Measurements from ENCODE around the gene AP1G2. TPM values are rescaled to one million over a fixed set of nuclear protein-coding genes. Genes with fewer than 3 reads are reported as not detected.

The AP1G2 gene
- polyA plus RNA-seq, 1 donor (not counting 4 experiments of a cell fraction or from before 2014, with no cell fraction given) = 119 TPM

DNA sequence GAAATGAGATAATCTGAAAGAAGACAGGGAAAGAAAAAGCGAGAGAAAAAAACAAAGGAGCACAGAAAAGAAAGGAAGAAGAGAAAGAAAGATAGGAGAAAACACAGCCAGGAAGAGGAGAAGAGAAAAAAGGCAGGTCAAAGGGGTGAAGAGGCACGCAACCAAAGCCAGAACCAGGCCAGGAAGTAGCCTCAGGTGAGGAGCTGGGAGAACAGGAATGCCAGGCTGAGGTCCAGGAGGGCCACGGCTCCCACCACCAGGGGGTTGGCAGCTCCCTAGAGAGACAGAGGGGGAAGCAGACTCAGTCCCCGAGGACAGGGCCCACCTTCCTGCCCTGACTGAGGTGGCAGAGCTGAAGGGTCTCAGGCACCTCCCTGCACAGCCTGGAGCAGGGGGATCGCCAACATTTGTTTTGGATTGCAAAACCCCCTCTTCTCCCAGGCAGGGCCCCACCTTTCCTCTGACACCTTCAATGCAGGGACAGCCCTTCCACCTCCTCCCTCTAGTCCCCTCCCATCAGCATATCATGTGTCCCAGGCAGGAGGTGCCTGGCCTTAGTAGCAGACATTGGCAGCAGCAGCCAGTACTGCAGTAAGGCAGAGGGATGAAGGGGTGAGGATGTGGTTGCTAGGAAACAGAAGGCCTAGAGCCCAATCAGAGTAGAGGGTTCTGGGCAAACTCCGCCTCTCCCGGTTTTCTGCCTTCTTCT is 2.0 kb upstream of the AP1G2 start:
- peak overlapping the region; percentile 4 for H2AFZ ChIP-seq (ENCODE audit: control insufficient read depth, low read length)
- no peak overlapping the region for H3K4me2 ChIP-seq (ENCODE audit: control insufficient read depth, extremely low read depth, insufficient read depth, low read depth, low read length)
- no peak overlapping the region for H3K4me3 ChIP-seq (ENCODE audit: control insufficient read depth in 2 of 3, extremely low read depth in 1 of 3, insufficient read depth in 2 of 3, low read depth in 1 of 3, low read length in 3 of 3)
- H3K36me3 ChIP-seq (ENCODE audit: control insufficient read depth in 2 of 2, extremely low read depth in 1 of 2, insufficient read depth in 2 of 2, low read length in 2 of 2) = peaks cover 12 to 15% of the 10 kb centered on the region in 2 experiments
- no peak overlapping the region for H3K9ac ChIP-seq (ENCODE audit: control insufficient read depth, extremely low read depth, insufficient read depth, low read length)
- FAIRE-seq = no peak
- no peak overlapping the region for H3K27ac ChIP-seq (ENCODE audit: control insufficient read depth, insufficient read depth, low read length)
- peaks cover 26% of the 10 kb centered on the region for H3K4me1 ChIP-seq (ENCODE audit: control insufficient read depth, extremely low read depth, insufficient read depth, low read length)
- H3K9me1 ChIP-seq (ENCODE audit: control insufficient read depth, extremely low read depth, insufficient read depth, low read length) = no peaks in the 10 kb centered on the region
- H3K9me3 ChIP-seq (ENCODE audit: control insufficient read depth, low read depth, low read length) = no peaks in the 10 kb centered on the region
- TF ChIP-seq EZH2 (IDR thresholded peaks at IDR 0.05; ENCODE audit: low read length) = no peak
- TF ChIP-seq, protein P1, sequence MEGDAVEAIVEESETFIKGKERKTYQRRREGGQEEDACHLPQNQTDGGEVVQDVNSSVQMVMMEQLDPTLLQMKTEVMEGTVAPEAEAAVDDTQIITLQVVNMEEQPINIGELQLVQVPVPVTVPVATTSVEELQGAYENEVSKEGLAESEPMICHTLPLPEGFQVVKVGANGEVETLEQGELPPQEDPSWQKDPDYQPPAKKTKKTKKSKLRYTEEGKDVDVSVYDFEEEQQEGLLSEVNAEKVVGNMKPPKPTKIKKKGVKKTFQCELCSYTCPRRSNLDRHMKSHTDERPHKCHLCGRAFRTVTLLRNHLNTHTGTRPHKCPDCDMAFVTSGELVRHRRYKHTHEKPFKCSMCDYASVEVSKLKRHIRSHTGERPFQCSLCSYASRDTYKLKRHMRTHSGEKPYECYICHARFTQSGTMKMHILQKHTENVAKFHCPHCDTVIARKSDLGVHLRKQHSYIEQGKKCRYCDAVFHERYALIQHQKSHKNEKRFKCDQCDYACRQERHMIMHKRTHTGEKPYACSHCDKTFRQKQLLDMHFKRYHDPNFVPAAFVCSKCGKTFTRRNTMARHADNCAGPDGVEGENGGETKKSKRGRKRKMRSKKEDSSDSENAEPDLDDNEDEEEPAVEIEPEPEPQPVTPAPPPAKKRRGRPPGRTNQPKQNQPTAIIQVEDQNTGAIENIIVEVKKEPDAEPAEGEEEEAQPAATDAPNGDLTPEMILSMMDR (optimal IDR thresholded peaks at IDR 0.05 in 1 of 3, IDR thresholded peaks at IDR 0.05 in 1 of 3, conservative IDR thresholded peaks at IDR 0.05 in 1 of 3; ENCODE audit: extremely low read depth in 1 of 3, insufficient read depth in 2 of 3, low read length in 3 of 3) = no peak
- dilution Hi-C loops (cut with MboI; ENCODE audit: extremely low pct_ligation_motif_present, low sequenced_read_pairs) = no loop called here
- no peaks in the 10 kb centered on the region for H3K27me3 ChIP-seq (ENCODE audit: control insufficient read depth, extremely low read depth, insufficient read depth, low read length)
- no peak for DNase-seq (ENCODE audit: low read depth, low spot score)
- peaks cover 18% of the 10 kb centered on the region for H3K79me2 ChIP-seq (ENCODE audit: control insufficient read depth, insufficient read depth, low read length)
- no peaks in the 10 kb centered on the region for H4K20me1 ChIP-seq (ENCODE audit: control insufficient read depth, extremely low read depth, insufficient read depth, low read length)

DNA sequence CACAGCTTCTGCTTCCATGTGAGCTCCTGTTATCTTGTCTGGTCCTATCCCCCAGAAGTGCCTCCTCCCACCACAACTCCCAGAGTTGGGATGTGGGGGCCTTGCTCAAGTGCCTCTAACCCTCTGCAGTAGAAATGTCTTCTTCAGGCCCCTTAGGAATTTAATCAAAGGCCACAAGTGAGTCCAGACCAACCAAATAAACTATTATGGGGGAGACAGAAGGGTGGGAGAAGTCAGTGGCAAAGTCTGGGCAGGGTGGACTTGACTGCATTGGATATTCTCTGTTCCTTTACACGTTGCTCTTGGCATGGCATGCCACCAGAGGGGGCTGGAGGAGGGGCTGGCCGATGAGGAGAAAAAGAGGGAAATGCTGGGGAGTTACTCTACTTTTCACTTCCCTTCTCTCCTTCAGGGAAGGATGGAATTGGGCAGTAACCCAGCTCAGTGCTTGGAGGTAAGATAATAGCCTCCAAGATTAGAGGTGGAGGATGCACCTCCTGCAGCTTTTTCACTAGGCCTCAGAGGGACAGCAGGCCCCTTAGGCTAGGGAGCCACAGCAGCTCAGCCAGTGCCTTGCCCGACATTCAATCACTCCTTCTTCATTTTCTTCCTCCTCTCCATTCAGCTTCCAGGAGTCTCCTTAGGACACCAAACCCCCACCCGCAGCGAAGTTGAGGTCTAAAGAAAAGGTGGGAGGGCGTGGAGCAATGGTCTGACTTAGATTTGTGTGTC is 1.2 kb upstream of the AP1G2 start:
- Histone ChIP-seq H4K20me1 (ENCODE audit: control insufficient read depth, extremely low read depth, insufficient read depth, low read length) (no peaks in the 10 kb centered on the region), H3K36me3 (ENCODE audit: control insufficient read depth in 2 of 2, extremely low read depth in 1 of 2, insufficient read depth in 2 of 2, low read length in 2 of 2) (peaks cover 18 to 21% of the 10 kb centered on the region in 2 experiments), H3K9me3 (ENCODE audit: control insufficient read depth, low read depth, low read length) (no peaks in the 10 kb centered on the region), H3K4me2 (ENCODE audit: control insufficient read depth, extremely low read depth, insufficient read depth, low read depth, low read length) (no peak overlapping the region), H3K27ac (ENCODE audit: control insufficient read depth, insufficient read depth, low read length) (no peak overlapping the region), H3K9ac (ENCODE audit: control insufficient read depth, extremely low read depth, insufficient read depth, low read length) (no peak overlapping the region), H3K9me1 (ENCODE audit: control insufficient read depth, extremely low read depth, insufficient read depth, low read length) (no peaks in the 10 kb centered on the region), H3K4me3 (ENCODE audit: control insufficient read depth in 2 of 3, extremely low read depth in 1 of 3, insufficient read depth in 2 of 3, low read depth in 1 of 3, low read length in 3 of 3) (no peak overlapping the region), H3K4me1 (ENCODE audit: control insufficient read depth, extremely low read depth, insufficient read depth, low read length) (peaks cover 26% of the 10 kb centered on the region), H2AFZ (ENCODE audit: control insufficient read depth, low read length) (no peak overlapping the region), H3K27me3 (ENCODE audit: control insufficient read depth, extremely low read depth, insufficient read depth, low read length) (no peaks in the 10 kb centered on the region), H3K79me2 (ENCODE audit: control insufficient read depth, insufficient read depth, low read length) (peaks cover 21% of the 10 kb centered on the region)
- FAIRE-seq (no peak), DNase-seq (ENCODE audit: low read depth, low spot score) (no peak)
- dilution Hi-C loops (cut with MboI; ENCODE audit: extremely low pct_ligation_motif_present, low sequenced_read_pairs) = no loop called here
- no peak for TF ChIP-seq EZH2 (IDR thresholded peaks at IDR 0.05; ENCODE audit: low read length)
- TF ChIP-seq, protein P1 (optimal IDR thresholded peaks at IDR 0.05 in 1 of 3, IDR thresholded peaks at IDR 0.05 in 1 of 3, conservative IDR thresholded peaks at IDR 0.05 in 1 of 3; ENCODE audit: extremely low read depth in 1 of 3, insufficient read depth in 2 of 3, low read length in 3 of 3) = peak in 2 of 3 experiments; percentile 17 to 30

Data from keratinocyte (primary cell).